HG03060 (cell line): ENCODE data around the gene CEBPG.

Experiments
- ATAC-seq: cut with Tn5 transposase; IDR thresholded peaks from one replicate; pipeline ENCODE4 v1.9.1; 2021; ENCODE audit warnings: low read depth, moderate number of reproducible peaks; ENCODE audit not compliant: unreplicated experiment

Gene CEBPG

GRCh38 chr19:33403221-33403972 lies 29.9 kb downstream of the CEBPG start:
- ATAC-seq: no peak

GRCh38 chr19:33403973-33404304 lies 30.4 kb downstream of the CEBPG start:
- ATAC-seq: no peak

DNA sequence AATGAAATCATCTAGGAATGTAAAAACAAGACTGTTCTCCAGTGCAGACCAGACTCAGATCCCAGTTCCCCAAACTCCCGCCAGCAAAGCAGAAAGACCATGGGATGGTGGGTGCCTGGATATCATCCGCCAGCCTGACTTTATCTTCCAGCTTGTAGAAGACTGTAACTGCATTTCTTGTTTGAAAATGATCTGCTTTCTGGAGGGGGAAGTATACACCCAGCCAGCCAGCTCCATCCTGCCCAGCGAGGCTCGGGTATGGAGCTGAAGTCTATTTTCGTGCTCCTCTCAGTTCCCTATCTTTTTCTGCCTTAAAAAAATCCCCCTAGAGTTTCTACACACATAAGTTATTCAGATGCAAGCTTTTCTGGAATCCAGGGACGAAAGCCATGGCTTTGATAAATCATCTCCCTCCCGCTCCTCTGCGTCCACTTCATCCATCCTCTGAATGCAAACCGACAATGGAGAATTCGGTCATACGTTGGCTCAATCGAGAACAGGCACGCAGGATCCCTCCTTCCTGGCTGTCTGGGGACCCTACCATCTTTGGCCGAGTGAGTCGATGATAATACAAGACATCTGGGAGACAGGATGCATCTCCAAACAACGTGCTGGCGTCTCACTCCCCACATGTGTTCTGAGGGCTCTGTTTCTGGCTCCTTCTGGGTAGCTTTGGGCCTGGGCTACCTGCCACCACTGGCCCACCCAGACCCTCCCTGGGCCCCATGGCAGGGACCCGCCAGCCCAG lies 31.2 kb downstream of the CEBPG start:
- no peak for ATAC-seq

DNA sequence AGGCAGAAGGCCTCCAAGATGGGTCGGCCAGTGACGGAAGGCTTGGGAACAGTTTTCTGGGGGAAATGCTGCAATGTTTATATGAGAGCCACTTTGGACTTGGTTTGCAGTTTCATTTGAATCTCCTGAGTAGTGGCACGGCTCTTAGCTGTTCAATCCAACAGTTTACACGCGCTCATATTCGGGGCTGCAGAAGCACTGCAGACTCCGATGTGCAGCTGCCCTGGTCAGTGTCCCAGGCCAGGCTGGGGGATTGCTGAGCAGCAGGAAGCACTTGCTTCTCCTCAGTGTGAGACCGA lies 31.7 kb downstream of the CEBPG start:
- ATAC-seq: no peak

GRCh38 chr19:33405553-33406461 lies 32.3 kb downstream of the CEBPG start:
- ATAC-seq: no peak

GRCh38 chr19:33406521-33407139 lies 33.1 kb downstream of the CEBPG start:
- ATAC-seq: no peak

- ATAC-seq: no peak
Observed at GRCh38 chr19:33407140-33407551, 33.6 kb downstream of the CEBPG start.

GRCh38 chr19:33407716-33408115 lies 34.2 kb downstream of the CEBPG start:
- no peak for ATAC-seq

DNA sequence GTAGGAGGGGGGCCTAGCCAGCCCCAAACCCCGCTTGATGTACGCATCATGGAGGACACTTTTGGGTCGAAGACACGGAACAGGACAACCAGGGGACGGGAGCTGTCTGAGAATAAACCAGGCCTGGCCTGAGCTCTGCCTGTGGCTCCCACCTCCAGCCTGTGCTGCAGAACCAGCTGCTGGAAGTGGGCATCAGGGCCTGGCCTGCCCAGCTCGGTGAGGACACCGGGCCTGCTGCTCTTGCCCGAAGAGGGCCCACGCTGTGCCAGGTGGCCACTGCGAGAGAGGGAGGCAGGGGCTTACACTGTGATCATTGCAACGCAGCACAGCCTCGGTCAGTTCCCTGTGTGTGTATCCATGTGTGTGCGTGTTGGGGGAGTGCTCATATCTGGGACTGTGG lies 34.6 kb downstream of the CEBPG start:
- ATAC-seq: no peak

DNA sequence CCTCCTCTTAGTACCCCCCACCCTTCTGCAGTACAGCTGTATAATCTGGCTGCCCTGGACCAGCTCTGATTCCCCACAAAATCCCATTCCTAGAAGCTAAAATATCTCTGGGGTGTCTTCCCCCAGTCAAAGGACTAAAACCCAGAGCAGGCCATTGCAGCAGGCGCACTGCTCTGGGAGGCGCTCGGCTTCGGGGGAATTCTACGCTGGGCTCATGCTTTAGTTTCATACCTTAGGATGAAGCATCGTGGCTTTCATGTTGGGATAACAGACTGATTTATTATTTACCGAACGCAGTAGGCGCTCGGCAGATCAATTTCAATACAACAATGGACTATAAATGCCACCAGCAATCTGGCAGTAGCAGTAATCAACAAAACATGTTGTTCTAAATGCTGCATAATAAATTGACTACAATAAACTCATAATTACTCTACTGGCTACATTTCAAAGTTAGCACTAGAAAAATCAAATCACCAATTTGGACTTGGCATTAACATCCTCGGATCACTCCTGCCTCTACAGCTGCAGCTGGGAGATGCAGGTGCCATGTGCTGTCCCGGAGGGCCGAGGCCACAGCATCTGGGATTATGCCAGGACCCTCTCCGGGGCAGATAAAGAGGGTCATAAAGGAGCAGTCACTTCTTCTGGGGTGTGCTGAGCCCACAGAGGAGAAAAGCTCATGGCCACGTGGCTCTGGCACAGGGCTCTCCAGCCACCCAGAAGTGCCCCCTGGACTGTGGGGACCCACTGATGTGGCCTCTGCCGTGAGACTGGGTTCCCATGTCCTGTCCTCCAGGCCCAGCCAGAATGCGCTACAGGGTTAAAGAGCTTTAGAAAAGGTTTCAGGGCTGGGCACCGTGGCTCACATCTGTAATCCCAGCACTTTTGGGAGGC lies 35.3 kb downstream of the CEBPG start:
- no peak for ATAC-seq

DNA sequence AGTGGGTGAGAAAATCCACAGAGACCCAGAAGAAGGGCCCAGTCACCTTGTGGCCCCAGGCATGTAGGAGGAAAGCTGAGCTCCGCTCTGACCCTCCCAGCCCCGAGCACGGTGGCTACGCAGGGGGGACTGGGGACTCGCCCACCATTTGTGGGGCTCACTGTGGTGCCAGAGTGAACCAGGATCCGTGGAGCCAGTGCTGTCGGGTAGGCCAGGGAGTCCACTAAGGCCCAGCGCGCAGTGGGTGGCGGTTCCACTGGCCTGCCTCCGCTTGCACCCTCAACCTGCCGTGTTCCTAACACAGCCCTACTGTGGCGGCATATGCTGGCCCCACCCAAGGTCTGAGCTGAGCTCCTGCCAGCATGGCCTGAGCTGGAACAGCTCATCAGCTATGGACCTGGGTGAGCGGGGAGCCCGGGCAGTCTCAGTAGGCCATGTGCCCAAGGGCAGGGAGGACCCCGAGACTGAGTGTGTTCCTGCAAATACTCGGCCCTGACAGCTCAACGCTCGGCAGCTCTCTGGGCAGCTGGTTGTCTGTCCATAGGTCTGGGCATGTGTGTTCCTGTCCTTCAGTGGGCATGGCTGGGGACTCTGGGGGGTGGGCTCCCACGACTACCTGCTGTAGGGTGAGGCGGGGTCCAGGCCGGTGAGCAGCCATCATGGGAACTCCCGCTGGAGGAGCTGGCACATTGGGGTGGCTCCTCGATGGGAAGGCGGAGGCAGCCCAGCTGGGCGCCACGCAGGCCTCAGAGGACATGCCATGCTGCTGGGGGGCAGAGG lies 36.6 kb downstream of the CEBPG start:
- no peak for ATAC-seq

GRCh38 chr19:33410915-33411401 lies 37.4 kb downstream of the CEBPG start:
- ATAC-seq: no peak

DNA sequence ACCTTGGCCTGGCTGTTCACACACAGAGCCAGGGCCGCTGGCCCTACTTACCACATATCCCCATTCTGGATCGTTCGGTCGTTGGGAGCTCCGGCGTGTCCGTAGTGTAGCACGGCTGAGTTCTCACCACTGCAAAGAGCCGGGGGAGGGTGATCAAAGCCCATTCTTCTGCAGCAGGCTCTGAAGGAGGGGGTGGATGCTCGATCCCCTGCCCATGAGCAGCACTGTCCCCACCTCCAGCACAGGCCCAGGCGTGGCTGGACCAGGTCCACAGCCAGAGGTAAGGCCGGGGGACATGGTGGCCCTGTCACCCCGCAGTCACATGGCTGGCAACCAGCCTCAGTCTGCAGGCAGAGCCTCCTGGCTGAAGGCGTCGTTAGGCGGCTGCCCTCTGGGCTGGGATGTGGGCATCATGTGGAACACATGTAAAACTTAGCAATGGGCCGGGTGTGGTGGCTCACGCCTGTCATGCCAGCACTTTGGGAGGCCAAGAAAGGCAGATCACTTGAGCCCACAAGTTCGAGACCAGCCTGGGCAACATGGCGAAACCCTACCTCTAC lies 38.2 kb downstream of the CEBPG start:
- no peak for ATAC-seq

GRCh38 chr19:33412601-33413425 lies 39.3 kb downstream of the CEBPG start:
- no peak for ATAC-seq

DNA sequence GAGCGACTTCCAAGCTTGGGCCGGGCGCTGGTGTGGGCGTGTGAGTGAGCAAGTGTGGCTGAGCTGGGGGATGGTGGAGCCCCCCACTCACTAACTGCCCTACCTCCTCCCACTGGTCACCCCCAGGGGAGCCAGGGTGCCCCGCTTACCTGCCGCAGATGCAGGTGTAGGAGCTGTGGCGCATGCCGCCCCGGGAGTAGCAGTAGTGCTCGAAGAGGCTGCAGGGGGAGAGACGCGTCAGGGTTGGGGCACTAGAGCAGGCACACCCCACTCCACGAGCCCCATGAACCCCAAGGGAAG lies 39.9 kb downstream of the CEBPG start:
- no peak for ATAC-seq

DNA sequence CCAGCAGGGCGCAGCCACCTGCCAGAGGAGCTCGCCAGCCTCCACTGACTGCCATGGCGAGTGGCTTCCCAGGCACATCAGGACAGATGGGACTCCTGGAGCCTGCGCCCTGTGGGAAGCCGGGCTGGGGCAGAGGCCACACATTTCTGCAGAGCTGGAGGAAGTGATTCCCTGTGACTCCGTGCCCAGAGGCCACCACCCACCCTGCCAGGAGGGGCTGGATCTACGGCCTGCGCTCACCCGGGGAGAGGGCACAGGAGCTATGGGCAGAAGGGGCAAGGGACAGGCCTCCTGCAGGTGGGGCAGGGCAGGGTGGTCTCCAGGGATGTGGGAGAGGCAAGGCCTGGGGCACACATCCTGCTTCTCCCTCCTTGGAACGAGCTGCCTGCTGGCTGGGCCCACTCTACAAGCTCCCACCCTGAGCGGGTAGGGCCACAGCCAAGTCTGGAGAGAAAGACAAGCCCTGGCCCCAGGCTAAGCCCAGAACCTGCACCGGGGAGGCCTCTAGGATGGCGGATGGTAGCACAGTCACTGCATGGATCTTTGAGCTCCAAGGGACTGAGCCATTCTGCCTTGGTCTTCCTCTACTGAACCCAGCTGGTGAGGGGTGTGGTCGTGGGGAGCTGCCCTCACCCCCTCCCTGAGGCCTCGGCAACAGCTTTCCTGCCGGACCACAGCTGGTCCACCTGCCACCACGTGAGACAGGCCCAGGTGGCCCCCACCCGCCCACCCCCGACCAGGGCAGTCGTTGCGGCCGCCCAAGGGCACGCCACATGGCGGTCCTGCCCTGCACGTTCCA lies 40.6 kb downstream of the CEBPG start:
- ATAC-seq: no peak
